ENCODE data around the gene BBS1.

DNA sequence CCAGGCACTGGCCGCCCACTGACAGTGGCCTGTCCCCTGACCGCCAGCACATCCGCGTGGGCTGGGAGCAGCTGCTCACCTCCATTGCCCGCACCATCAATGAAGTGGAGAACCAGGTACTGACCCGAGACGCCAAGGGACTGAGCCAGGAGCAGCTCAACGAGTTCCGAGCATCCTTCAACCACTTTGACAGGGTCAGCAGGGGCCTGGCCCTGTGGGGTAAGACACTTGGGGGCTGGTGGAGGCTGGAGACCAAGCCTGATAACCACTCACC, 51.5 kb downstream of the BBS1 start:
- no peak for TF ChIP-seq CTCF (conservative IDR thresholded peaks at IDR 0.05)
- no peak for TF ChIP-seq EZH2 (IDR thresholded peaks at IDR 0.05; ENCODE audit: low read depth)

Measured in PC-9 (cell line).